ENCODE results near the gene CCDC149.
A peak's percentile ranks its signal among the peaks of the same experiment; 100 is the strongest.

DNA sequence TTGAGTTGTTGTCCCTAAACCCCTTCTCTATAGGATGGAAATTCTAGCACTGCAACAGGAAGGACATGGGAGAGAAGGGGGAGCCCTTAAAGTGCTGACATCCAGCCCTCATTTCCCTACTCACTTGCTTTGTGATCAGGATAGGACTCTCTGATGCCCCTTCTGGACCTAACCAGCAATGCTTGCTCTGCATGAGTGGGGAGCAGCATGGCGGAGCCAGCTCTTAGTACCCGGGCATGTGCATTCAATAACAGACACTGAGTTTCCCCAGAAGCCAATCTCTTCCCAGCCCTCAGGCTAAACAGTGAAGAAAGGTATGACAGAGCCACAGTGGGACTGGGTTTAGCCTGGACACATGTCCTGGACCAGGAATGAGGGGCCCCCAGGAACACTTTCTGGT, 103.5 kb downstream of the CCDC149 start:
- TF ChIP-seq, protein P1, sequence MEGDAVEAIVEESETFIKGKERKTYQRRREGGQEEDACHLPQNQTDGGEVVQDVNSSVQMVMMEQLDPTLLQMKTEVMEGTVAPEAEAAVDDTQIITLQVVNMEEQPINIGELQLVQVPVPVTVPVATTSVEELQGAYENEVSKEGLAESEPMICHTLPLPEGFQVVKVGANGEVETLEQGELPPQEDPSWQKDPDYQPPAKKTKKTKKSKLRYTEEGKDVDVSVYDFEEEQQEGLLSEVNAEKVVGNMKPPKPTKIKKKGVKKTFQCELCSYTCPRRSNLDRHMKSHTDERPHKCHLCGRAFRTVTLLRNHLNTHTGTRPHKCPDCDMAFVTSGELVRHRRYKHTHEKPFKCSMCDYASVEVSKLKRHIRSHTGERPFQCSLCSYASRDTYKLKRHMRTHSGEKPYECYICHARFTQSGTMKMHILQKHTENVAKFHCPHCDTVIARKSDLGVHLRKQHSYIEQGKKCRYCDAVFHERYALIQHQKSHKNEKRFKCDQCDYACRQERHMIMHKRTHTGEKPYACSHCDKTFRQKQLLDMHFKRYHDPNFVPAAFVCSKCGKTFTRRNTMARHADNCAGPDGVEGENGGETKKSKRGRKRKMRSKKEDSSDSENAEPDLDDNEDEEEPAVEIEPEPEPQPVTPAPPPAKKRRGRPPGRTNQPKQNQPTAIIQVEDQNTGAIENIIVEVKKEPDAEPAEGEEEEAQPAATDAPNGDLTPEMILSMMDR (conservative IDR thresholded peaks at IDR 0.05 in 1 of 2, IDR thresholded peaks at IDR 0.05 in 1 of 2; ENCODE audit: extremely low read depth in 1 of 2, insufficient read depth in 1 of 2, low read depth in 1 of 2, low read length in 2 of 2), result peak; percentile 19 to 20
- no peak for TF ChIP-seq EZH2 (IDR thresholded peaks at IDR 0.05; ENCODE audit: borderline replicate concordance, low read length)

Measured in mammary epithelial cell (primary cell).